ENCODE results near the gene HS6ST3. TPM values are rescaled to one million over a fixed set of nuclear protein-coding genes. Genes with fewer than 3 reads are reported as not detected.
A peak's percentile ranks its signal among the peaks of the same experiment; 100 is the strongest.

HS6ST3 gene
- total RNA-seq, 1 donor from 2014 or later: under 0.01 TPM

DNA sequence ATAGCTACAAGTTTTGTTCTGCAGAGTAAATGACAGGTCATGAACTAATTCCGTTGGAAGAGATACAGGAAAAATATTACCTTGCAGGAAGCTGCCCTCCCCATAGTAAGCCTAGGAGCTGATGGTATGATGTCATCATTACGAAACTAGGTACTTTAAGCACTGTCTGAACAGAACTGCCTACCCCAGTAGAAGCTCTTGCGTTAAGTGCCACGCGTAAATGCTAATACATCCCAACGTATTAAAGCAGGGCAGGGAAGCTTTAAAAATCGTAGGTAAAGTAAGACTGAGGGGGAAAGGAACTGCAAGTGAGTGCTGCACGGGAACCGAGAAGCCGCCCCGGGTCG is 37.3 kb upstream of the HS6ST3 start:
- TF ChIP-seq, protein P1, sequence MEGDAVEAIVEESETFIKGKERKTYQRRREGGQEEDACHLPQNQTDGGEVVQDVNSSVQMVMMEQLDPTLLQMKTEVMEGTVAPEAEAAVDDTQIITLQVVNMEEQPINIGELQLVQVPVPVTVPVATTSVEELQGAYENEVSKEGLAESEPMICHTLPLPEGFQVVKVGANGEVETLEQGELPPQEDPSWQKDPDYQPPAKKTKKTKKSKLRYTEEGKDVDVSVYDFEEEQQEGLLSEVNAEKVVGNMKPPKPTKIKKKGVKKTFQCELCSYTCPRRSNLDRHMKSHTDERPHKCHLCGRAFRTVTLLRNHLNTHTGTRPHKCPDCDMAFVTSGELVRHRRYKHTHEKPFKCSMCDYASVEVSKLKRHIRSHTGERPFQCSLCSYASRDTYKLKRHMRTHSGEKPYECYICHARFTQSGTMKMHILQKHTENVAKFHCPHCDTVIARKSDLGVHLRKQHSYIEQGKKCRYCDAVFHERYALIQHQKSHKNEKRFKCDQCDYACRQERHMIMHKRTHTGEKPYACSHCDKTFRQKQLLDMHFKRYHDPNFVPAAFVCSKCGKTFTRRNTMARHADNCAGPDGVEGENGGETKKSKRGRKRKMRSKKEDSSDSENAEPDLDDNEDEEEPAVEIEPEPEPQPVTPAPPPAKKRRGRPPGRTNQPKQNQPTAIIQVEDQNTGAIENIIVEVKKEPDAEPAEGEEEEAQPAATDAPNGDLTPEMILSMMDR (IDR thresholded peaks at IDR 0.05; ENCODE audit: insufficient read depth, low read length, severe bottlenecking): no peak
- peak overlapping the region; percentile 96 for H3K4me3 ChIP-seq (ENCODE audit: low read depth, low read length)
- no peaks in the 10 kb centered on the region for H3K36me3 ChIP-seq (ENCODE audit: control insufficient read depth, insufficient read depth, low read length)
- H3K27me3 ChIP-seq (ENCODE audit: control insufficient read depth, insufficient read depth, low read length): no peaks in the 10 kb centered on the region
- DNase-seq (ENCODE audit: low read depth) (peak; percentile 83), FAIRE-seq (no peak)

GRCh38 chr13:96053003-96053703 is 36.8 kb upstream of the HS6ST3 start, which contains the start of gene UGGT2:
Gene UGGT2, minus strand, starts transcription at chr13:96053401. Its CDS starts 89 bp downstream, at chr13:96053312.
- no peaks in the 10 kb centered on the region for H3K27me3 ChIP-seq (ENCODE audit: control insufficient read depth, insufficient read depth, low read length)
- peak within 1 kb of the TSS; percentile 96 for H3K4me3 ChIP-seq (ENCODE audit: low read depth, low read length)
- no peaks in the 10 kb centered on the region for H3K36me3 ChIP-seq (ENCODE audit: control insufficient read depth, insufficient read depth, low read length)
- FAIRE-seq: no peak
- TF ChIP-seq, protein P1 (IDR thresholded peaks at IDR 0.05; ENCODE audit: insufficient read depth, low read length, severe bottlenecking): no peak
- peak; percentile 85 for DNase-seq (ENCODE audit: low read depth)

DNA sequence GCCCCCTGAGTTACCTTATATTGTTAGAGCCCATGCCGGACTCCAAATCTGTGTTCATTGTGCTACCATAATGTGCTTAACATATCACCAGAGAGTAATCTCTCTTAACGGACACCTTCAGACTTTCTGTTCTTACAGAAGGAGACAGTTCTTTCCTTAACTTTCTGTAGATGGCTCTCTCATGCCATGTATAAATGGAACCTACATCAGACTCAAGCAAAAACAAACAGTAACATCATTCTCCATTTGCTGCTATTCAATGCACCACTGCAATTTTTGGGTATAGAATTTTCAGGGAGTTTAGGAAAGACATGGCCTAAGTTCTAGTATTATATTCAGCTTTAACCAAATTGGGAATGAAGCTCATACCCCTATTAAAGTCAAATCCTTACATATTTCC is 24.1 kb upstream of the HS6ST3 start:
- no peaks in the 10 kb centered on the region for H3K36me3 ChIP-seq (ENCODE audit: control insufficient read depth, insufficient read depth, low read length)
- FAIRE-seq (peak; percentile 32), DNase-seq (ENCODE audit: low read depth) (no peak)
- H3K4me3 ChIP-seq (ENCODE audit: low read depth, low read length): no peak overlapping the region
- TF ChIP-seq, protein P1 (IDR thresholded peaks at IDR 0.05; ENCODE audit: insufficient read depth, low read length, severe bottlenecking): no peak
- peaks cover under 1% of the 10 kb centered on the region for H3K27me3 ChIP-seq (ENCODE audit: control insufficient read depth, insufficient read depth, low read length)

- no peak for DNase-seq (ENCODE audit: low read depth)
- H3K4me3 ChIP-seq (ENCODE audit: low read depth, low read length): no peak overlapping the region
- TF ChIP-seq, protein P1 (IDR thresholded peaks at IDR 0.05; ENCODE audit: insufficient read depth, low read length, severe bottlenecking): no peak
- no peak for FAIRE-seq
- peaks cover 2% of the 10 kb centered on the region for H3K27me3 ChIP-seq (ENCODE audit: control insufficient read depth, insufficient read depth, low read length)
- H3K36me3 ChIP-seq (ENCODE audit: control insufficient read depth, insufficient read depth, low read length): no peaks in the 10 kb centered on the region
Measured at GRCh38 chr13:96068729-96069128, 21.2 kb upstream of the HS6ST3 start.

DNA sequence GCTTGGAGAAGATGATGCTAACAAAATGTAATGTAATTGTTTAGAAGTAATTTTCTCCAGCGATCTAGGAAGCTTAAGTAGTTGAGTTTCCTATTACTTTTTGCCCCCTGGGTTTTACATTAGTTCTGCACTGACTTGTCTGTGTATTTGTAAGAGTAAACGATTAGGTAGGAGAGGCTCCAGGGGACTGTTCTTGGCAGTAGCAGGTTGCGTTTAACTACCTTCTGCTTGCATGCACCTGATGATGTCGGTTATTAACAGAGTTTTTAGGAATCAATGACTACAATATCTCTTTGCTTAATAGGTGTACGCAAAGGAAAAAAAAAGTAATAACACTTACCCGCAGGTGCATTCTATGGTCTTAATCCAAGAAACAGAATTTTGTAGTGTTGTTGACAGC is 18.4 kb upstream of the HS6ST3 start:
- Histone ChIP-seq H3K27me3 (ENCODE audit: control insufficient read depth, insufficient read depth, low read length) (peaks cover 2% of the 10 kb centered on the region), H3K4me3 (ENCODE audit: low read depth, low read length) (no peak overlapping the region), H3K36me3 (ENCODE audit: control insufficient read depth, insufficient read depth, low read length) (no peaks in the 10 kb centered on the region)
- TF ChIP-seq, protein P1 (IDR thresholded peaks at IDR 0.05; ENCODE audit: insufficient read depth, low read length, severe bottlenecking): no peak
- FAIRE-seq (no peak), DNase-seq (ENCODE audit: low read depth) (no peak)

DNA sequence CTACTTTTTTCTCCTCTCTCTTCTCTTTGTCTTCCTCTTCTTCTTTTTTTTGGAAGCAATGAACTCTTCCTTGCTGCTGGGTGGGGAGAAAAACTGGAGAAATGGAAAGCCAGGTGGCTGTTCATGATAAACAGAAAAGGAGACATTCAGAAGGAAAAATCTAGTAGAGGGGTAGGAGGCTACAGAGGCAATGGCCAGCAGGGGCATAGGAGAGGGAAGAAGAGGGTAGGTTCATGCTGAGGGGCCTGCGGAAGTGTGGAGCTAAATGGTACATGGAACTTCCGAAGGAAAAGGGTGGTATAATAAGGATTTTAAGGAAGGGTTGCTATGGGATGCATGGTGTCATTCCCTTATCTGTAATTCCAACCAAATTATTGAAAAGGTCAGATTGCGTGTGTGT is 17.5 kb upstream of the HS6ST3 start:
- Histone ChIP-seq H3K27me3 (ENCODE audit: control insufficient read depth, insufficient read depth, low read length) (peaks cover 2% of the 10 kb centered on the region), H3K4me3 (ENCODE audit: low read depth, low read length) (no peak overlapping the region), H3K36me3 (ENCODE audit: control insufficient read depth, insufficient read depth, low read length) (no peaks in the 10 kb centered on the region)
- DNase-seq (ENCODE audit: low read depth) (no peak), FAIRE-seq (no peak)
- TF ChIP-seq, protein P1 (IDR thresholded peaks at IDR 0.05; ENCODE audit: insufficient read depth, low read length, severe bottlenecking): no peak

Measured in bronchial epithelial cell (primary cell).